ENCODE data around the gene DUOX1.
A peak's percentile ranks its signal among the peaks of the same experiment; 100 is the strongest.

Gene DUOX1

DNA sequence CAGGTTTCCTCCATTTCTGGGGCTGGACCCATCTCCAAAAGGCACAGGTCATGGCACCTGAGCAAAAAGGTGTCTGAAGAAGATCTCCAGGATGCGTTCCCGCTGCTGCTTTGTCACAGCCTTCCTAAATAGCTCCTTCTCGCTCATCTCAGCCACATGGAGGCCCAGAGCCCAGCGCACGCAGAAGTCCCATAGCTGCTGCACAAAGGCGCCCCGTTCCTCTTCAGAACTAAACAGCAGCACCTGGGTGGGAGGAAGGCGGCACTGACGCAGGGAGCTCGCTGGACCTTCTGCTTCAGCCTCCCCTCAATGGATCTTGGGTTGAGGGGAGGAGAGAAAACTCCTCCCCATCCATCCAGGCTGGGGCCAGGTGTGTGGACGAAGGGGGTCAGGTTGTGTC is 24.2 kb upstream of the DUOX1 start:
- DNase-seq (ENCODE audit: insufficient read length, low spot score) = no peak

DNA sequence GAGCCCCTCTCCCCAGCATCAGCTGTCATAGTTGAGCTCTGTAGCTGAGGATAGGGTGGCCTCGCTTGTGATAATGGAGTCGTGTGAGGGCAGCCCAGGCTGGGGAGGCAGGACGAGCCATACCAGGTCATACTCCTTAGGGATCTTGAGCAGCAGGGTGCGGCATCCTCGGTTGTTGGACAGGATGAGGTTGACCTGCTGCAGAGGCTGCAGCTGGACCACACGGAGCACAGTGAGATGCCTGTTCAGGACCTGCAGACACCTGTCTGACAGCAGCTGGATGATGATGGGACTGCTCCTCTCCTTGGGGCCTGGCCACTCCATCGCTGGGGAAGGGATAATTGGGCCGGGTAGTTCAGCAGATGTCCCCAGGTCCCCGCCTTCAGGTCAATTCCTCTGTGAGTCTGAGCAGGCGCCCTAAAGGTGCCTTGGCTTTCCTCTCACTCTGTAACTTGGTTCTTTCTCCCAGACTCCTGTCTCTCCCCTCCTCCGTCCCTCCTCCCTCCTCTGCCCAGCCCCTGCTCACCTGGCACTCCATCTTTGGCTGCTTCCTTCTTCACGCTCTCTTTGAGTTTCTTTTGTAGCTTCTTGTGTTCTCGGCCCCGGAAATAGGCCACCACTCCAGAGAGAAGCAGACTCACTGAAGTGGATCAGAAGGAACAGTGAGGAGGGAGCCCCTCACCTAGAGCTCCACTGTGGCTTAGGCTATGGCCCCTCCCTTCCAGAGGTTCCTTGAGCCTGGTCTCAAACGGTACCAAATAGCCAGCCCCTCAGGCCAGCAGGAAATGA is 23.6 kb upstream of the DUOX1 start:
- no peak for TF ChIP-seq POLR2A (IDR thresholded peaks at IDR 0.05; ENCODE audit: low read depth, low read length)
- no peak for TF ChIP-seq PAX5 (IDR thresholded peaks at IDR 0.05; ENCODE audit: insufficient read depth, low read length, severe bottlenecking)
- no peak for TF ChIP-seq POLR2AphosphoS5 (IDR thresholded peaks at IDR 0.05; ENCODE audit: low read depth, low read length)
- TF ChIP-seq POU2F2 (IDR thresholded peaks at IDR 0.05; ENCODE audit: low read depth, low read length) = no peak
- TF ChIP-seq SPI1 (IDR thresholded peaks at IDR 0.05; ENCODE audit: low read depth, low read length) = no peak
- no peak for TF ChIP-seq TAF1 (IDR thresholded peaks at IDR 0.05; ENCODE audit: low read depth, low read length)
- DNase-seq (ENCODE audit: insufficient read length, low spot score) (no peak), FAIRE-seq (no peak)

More for the DNA sequence above, 24.2 kb upstream of the DUOX1 start:
- no peak for FAIRE-seq
- no peak for TF ChIP-seq POLR2A (IDR thresholded peaks at IDR 0.05; ENCODE audit: low read depth, low read length)
- no peak for TF ChIP-seq PAX5 (IDR thresholded peaks at IDR 0.05; ENCODE audit: insufficient read depth, low read length, severe bottlenecking)
- no peak for TF ChIP-seq SPI1 (IDR thresholded peaks at IDR 0.05; ENCODE audit: low read depth, low read length)
- TF ChIP-seq POU2F2 (IDR thresholded peaks at IDR 0.05; ENCODE audit: low read depth, low read length) = no peak
- TF ChIP-seq POLR2AphosphoS5 (IDR thresholded peaks at IDR 0.05; ENCODE audit: low read depth, low read length) = no peak
- no peak for TF ChIP-seq TAF1 (IDR thresholded peaks at IDR 0.05; ENCODE audit: low read depth, low read length)

DNA sequence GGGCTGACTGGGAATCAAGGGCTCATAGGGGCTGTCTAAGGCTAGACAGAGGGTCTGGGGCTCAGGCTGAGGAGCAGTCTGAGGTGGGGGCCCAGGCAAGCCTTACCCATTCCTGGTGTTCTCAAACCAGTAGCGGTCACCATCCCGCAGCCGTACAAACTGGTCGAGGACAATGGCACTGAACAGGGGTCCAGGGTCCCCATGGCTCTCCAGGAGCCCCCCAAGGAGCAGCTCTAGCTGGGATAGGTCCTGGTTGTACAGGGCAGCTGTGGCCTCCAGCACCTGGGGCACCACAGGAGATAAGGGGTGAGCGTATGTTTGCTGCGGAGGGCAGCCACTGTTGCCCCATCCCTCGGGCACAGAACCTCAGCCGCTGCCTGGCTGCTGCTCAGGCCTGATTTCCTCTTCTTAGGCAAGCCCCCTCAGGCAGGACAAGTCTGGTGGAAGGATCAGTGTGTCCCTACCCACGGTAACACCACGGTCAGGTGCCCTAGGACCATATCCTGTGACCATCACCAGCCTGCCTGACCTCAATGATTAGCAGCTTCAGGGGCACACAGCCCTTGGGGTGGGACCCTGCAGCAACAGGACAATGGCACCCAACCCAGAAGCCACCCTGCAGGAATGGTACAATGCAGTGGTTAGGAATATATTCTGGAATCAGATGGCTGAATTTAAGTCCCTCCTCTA is 21.7 kb upstream of the DUOX1 start:
- DNase-seq (ENCODE audit: insufficient read length, low spot score) = no peak
- no peak for FAIRE-seq
- TF ChIP-seq PAX5 (IDR thresholded peaks at IDR 0.05; ENCODE audit: insufficient read depth, low read length, severe bottlenecking) (no peak), POLR2A (IDR thresholded peaks at IDR 0.05; ENCODE audit: low read depth, low read length) (no peak), POLR2AphosphoS5 (IDR thresholded peaks at IDR 0.05; ENCODE audit: low read depth, low read length) (no peak), TAF1 (IDR thresholded peaks at IDR 0.05; ENCODE audit: low read depth, low read length) (no peak), SPI1 (IDR thresholded peaks at IDR 0.05; ENCODE audit: low read depth, low read length) (no peak)

DNA sequence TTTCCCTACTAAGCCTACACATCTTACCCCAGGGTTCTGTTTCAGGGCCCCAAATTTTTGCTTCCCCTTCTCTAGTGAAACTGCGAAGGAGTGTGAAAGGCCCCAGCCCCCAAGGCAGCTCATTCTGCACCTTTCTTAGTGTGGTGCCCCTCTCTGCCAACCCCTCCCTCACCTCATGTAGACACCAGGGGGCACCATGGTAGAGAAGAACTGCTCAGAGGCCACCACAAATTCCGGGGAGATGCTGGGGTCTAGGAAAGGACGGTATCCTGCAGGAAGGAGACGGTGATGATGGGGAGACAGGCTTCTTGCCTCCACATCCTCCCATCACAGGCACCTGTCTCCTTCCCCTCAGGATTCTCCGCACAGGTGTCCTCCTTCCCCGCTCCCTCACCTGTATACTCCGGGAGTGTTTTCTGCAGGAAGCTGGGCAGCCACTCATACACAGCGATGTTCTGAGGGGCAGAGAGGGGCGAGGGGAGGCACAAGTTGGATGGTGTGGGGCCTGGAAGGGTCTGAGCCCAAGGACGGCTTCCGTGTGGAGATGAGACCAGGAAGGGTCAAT is 19.5 kb upstream of the DUOX1 start:
- DNase-seq (ENCODE audit: insufficient read length, low spot score) = no peak
- FAIRE-seq = no peak
- TF ChIP-seq SPI1 (IDR thresholded peaks at IDR 0.05; ENCODE audit: low read depth, low read length) (no peak), POU2F2 (IDR thresholded peaks at IDR 0.05; ENCODE audit: low read depth, low read length) (no peak), PAX5 (IDR thresholded peaks at IDR 0.05; ENCODE audit: insufficient read depth, low read length, severe bottlenecking) (no peak), POLR2A (IDR thresholded peaks at IDR 0.05; ENCODE audit: low read depth, low read length) (no peak), TAF1 (IDR thresholded peaks at IDR 0.05; ENCODE audit: low read depth, low read length) (no peak), POLR2AphosphoS5 (IDR thresholded peaks at IDR 0.05; ENCODE audit: low read depth, low read length) (no peak)

DNA sequence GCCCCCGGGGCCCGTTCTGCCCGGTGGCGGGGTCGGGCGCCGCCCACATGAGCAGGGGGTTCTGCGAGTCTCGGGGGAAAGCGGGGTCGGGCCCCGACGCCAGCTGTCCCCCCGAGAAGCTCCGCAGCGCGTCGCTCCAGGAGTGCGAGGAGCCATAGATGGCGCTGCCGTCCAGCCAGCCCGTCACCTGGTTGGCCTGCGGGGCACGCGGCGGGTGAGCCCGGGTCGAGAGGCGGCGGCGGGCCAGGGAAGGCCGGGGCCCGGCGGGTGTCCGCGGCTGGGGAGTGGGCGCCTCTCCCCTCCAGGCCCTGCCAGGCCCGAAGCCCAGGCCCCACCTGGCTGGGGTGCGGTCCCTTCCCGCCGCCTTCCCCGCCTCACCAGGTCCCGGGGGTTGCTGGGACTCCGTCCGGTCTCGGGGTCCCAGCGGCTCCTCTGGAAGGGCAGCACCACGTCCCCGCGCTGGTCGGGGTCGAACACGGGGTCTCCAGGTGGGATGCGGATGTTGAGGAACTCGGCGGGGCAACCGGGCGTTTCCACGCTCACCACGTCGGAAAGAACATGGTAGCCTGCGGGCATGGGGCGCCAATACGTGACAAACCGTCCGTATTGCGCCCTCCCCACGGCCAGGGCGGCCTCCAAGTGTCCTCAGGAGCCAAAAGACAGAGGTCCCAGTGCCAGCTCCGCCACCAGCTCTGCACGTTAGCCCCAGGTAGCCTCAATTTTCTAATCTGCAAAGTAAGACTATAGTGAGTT is 18.2 kb upstream of the DUOX1 start:
- no peak for FAIRE-seq
- TF ChIP-seq PAX5 (IDR thresholded peaks at IDR 0.05; ENCODE audit: insufficient read depth, low read length, severe bottlenecking) (no peak), POLR2A (IDR thresholded peaks at IDR 0.05; ENCODE audit: low read depth, low read length) (no peak), POU2F2 (IDR thresholded peaks at IDR 0.05; ENCODE audit: low read depth, low read length) (no peak), POLR2AphosphoS5 (IDR thresholded peaks at IDR 0.05; ENCODE audit: low read depth, low read length) (no peak), SPI1 (IDR thresholded peaks at IDR 0.05; ENCODE audit: low read depth, low read length) (no peak)
- DNase-seq (ENCODE audit: insufficient read length, low spot score) = no peak

DNA sequence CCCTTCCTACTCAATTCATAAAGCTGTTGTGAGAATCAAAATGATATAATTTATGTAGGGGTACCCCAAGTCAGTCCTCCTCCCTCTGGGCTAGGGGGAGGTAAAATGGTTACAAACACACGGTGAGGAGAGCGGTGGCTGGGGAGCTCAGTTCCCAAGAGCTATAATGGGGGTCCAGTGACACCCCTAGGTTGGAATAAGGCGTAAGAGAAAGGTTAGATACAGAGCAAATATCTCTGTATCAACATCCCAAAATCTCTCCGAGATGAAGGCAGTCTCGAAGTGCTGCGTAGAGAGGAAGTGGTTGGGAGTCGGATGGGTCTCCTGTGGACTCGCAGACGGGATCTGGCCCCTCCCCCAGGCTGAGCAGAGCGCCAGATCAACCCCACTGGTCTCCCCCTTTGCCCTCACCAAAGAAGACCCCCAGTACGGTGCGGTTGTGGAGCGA is 17.6 kb upstream of the DUOX1 start:
- FAIRE-seq (no peak), DNase-seq (ENCODE audit: insufficient read length, low spot score) (no peak)
- no peak for TF ChIP-seq POLR2AphosphoS5 (IDR thresholded peaks at IDR 0.05; ENCODE audit: low read depth, low read length)
- TF ChIP-seq SPI1 (IDR thresholded peaks at IDR 0.05; ENCODE audit: low read depth, low read length) = 0 out of 2 replicates have a peak, but pooled peaks have one; percentile 2
- no peak for TF ChIP-seq PAX5 (IDR thresholded peaks at IDR 0.05; ENCODE audit: insufficient read depth, low read length, severe bottlenecking)
- no peak for TF ChIP-seq POU2F2 (IDR thresholded peaks at IDR 0.05; ENCODE audit: low read depth, low read length)

DNA sequence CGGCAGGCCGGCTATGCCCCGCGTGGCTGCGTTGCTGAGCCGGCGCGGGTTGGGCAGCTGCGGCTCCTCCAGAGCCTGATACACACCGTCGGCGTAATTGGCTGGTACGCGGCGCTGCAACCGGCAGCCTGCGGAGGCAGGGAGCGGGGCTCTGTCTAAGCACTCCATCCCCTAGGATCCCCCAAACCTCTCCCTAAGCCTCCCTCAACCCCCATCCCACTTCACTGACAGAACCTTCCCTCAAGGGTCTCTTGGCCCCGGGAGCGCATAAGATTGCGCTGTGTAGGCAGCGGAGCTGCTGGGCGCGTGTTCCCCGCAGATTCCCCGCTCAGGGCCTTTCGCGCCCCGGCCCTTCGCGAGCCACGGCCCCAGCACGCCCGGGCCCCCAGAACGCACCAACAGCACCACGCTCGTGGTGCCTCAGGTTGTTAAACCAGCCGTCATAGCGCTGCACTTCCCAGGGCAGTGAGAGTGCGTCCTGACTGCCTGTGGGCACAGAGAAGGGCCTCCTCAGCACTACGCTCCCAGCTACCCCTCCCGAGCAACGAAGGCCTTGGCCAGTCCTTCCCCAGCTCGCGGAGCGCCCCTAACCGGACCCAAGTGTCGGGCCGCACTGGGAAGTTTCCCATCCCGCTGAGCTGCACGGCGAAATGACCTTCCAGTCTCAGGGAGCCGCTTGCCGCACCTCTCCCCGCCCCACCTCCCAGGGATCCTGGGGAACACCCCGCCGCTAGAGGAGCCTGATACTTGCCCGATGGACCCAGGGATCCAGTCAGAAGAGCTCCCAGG is 17.0 kb upstream of the DUOX1 start:
- DNase-seq (ENCODE audit: insufficient read length, low spot score) (no peak), FAIRE-seq (peak; percentile 13)
- no peak for TF ChIP-seq POLR2AphosphoS5 (IDR thresholded peaks at IDR 0.05; ENCODE audit: low read depth, low read length)
- TF ChIP-seq POU2F2 (IDR thresholded peaks at IDR 0.05; ENCODE audit: low read depth, low read length) = no peak
- no peak for TF ChIP-seq SPI1 (IDR thresholded peaks at IDR 0.05; ENCODE audit: low read depth, low read length)
- TF ChIP-seq TAF1 (IDR thresholded peaks at IDR 0.05; ENCODE audit: low read depth, low read length) = no peak
- no peak for TF ChIP-seq PAX5 (IDR thresholded peaks at IDR 0.05; ENCODE audit: insufficient read depth, low read length, severe bottlenecking)
- no peak for TF ChIP-seq POLR2A (IDR thresholded peaks at IDR 0.05; ENCODE audit: low read depth, low read length)

DNA sequence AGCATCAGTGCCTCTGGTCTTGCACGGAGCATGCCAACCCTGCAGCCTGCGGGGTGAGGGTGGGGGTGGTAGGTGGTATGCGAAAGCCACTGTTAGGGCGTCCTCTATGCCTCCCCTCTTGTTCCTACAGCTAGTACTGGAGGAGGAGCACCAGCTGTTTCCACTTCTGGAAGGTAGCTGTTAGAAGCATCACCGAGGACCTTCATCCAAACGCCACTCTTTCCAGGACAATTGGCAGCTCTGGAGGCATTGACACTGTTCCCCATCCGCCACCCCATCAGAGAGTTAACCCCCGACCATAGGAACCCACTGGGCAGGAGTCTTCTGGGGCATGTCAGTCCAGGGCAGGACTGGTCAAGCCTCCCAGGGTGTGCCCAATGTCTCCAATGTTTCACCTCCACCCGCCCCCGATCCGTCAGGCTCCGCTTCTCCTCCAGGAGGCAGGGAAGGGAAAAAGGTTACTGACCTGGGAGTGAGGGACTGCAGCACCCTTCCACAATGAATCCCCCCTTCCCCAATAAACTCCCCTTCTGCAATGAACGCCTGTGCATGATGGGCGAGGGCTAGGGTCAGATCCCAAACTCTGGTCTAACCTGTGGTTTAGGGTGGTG is 16.3 kb upstream of the DUOX1 start:
- no peak for TF ChIP-seq SPI1 (IDR thresholded peaks at IDR 0.05; ENCODE audit: low read depth, low read length)
- TF ChIP-seq TAF1 (IDR thresholded peaks at IDR 0.05; ENCODE audit: low read depth, low read length) = no peak
- TF ChIP-seq PAX5 (IDR thresholded peaks at IDR 0.05; ENCODE audit: insufficient read depth, low read length, severe bottlenecking) = no peak
- no peak for TF ChIP-seq POLR2A (IDR thresholded peaks at IDR 0.05; ENCODE audit: low read depth, low read length)
- TF ChIP-seq POLR2AphosphoS5 (IDR thresholded peaks at IDR 0.05; ENCODE audit: low read depth, low read length) = no peak
- TF ChIP-seq POU2F2 (IDR thresholded peaks at IDR 0.05; ENCODE audit: low read depth, low read length) = no peak
- no peak for DNase-seq (ENCODE audit: insufficient read length, low spot score)
- no peak for FAIRE-seq

All from GM12891 (cell line).